ENCODE data around the gene PRIM2. TPM values are rescaled to one million over a fixed set of nuclear protein-coding genes. Genes with fewer than 3 reads are reported as not detected.
A peak's percentile ranks its signal among the peaks of the same experiment; 100 is the strongest.

The PRIM2 gene
- total and polyA plus RNA-seq, 2 of the 4 experiments (the other 2 are of a cell fraction) = 11.8 to 37.5 TPM

GRCh38 chr6:57327311-57327710 is 9.9 kb downstream of the PRIM2 start:
- DNase-seq (no peak), ATAC-seq (ENCODE audit: low read depth) (no peak)
- H3K9ac ChIP-seq (ENCODE audit: low read depth, low read length) = no peak overlapping the region
- peaks cover 9% of the 10 kb centered on the region for H3K9me3 ChIP-seq (ENCODE audit: control insufficient read depth, insufficient read depth, low read length)
- H2BK15ac ChIP-seq (ENCODE audit: low read depth, low read length) = no peak overlapping the region
- no peak overlapping the region for H2AK9ac ChIP-seq (replicated peaks; ENCODE audit: low read depth, low read length, poor library complexity)
- no peak overlapping the region for H3K4me2 ChIP-seq (ENCODE audit: low read depth, low read length)
- no peak overlapping the region for H4K91ac ChIP-seq (ENCODE audit: insufficient read depth, low read depth, low read length)
- no peak overlapping the region for H3K23ac ChIP-seq (ENCODE audit: low read depth, low read length)
- no peak overlapping the region for H2BK120ac ChIP-seq (ENCODE audit: low read depth, low read length)
- H3K36me3 ChIP-seq (ENCODE audit: control insufficient read depth, insufficient read depth, low read length) = peaks cover 34% of the 10 kb centered on the region
- H4K20me1 ChIP-seq (ENCODE audit: insufficient read depth, low read length) = no peaks in the 10 kb centered on the region
- H3K14ac ChIP-seq (replicated peaks; ENCODE audit: low read depth, low read length) = no peak overlapping the region
- no CpG with 5 or more reads among the region's 2 CpGs for WGBS, 2 experiments (ENCODE audit: extremely low coverage in 2 of 2, insufficient read length in 1 of 2)
- no TSS peak for BruUV-seq (replicated peaks)
- no peaks in the 10 kb centered on the region; the same call in 1 of the 2 replicates for H3K4me1 ChIP-seq (ENCODE audit: control insufficient read depth, insufficient read depth, low read length)
- dilution Hi-C loops (cut with HindIII; ENCODE audit: low sequenced_read_pairs, unreplicated experiment) = no loop called here
- H2AFZ ChIP-seq (replicated peaks; ENCODE audit: low read length, poor library complexity) = no peak overlapping the region
- intact Hi-C loops (cut with micrococcal nuclease) = no loop called here
- H2AK5ac ChIP-seq (ENCODE audit: low read depth, low read length) = no peak overlapping the region
- H2BK20ac ChIP-seq (ENCODE audit: low read depth, low read length) = no peak overlapping the region
- no peak overlapping the region for H3K4me3 ChIP-seq (ENCODE audit: insufficient read depth, low read depth, low read length)
- H3K27me3 ChIP-seq (ENCODE audit: control insufficient read depth, insufficient read depth, low read length) = no peaks in the 10 kb centered on the region
- H3K79me1 ChIP-seq (ENCODE audit: low read depth in 1 of 2, low read length in 2 of 2) = peaks cover 18 to 35% of the 10 kb centered on the region in 2 experiments
- in situ Hi-C loops (cut with MboI; ENCODE audit: low sequenced_read_pairs) = no loop called here
- H3K18ac ChIP-seq (ENCODE audit: low read depth, low read length) = no peak overlapping the region
- no peak overlapping the region for H3K27ac ChIP-seq (ENCODE audit: insufficient read depth, low read length)
- ChIA-PET CTCF (no interaction called here), POLR2A (ENCODE audit: unreplicated experiment) (no interaction called here)
- no peaks in the 10 kb centered on the region for H3K9me1 ChIP-seq (ENCODE audit: insufficient read depth, low read length)
- TF ChIP-seq MAFK (IDR thresholded peaks at IDR 0.05; ENCODE audit: low read depth, low read length) = peak; percentile 19; the same call in 1 of the 2 replicates
- no peak for TF ChIP-seq ELK1 (IDR thresholded peaks at IDR 0.05; ENCODE audit: borderline replicate concordance, low read depth, low read length)
- H3K4ac ChIP-seq (ENCODE audit: low read depth, low read length) = no peak overlapping the region
- no peak overlapping the region for H2BK5ac ChIP-seq (ENCODE audit: low read depth, low read length, poor library complexity, severe bottlenecking)
- H4K8ac ChIP-seq (ENCODE audit: low read depth in 2 of 2, low read length in 2 of 2) = no peak overlapping the region
- no peak overlapping the region for H4K5ac ChIP-seq (ENCODE audit: low read depth, low read length)
- no peak overlapping the region for H3K56ac ChIP-seq (ENCODE audit: extremely low read depth, insufficient read depth, low read length)

Measured in IMR-90 (cell line).